ENCODE results near the gene GRAMD1A.
"Not testable (repeated sequence)": the region's sequence is repeated elsewhere in the genome, so short reads cannot be mapped to it uniquely, and the experiment has no call there.

GRAMD1A gene

DNA sequence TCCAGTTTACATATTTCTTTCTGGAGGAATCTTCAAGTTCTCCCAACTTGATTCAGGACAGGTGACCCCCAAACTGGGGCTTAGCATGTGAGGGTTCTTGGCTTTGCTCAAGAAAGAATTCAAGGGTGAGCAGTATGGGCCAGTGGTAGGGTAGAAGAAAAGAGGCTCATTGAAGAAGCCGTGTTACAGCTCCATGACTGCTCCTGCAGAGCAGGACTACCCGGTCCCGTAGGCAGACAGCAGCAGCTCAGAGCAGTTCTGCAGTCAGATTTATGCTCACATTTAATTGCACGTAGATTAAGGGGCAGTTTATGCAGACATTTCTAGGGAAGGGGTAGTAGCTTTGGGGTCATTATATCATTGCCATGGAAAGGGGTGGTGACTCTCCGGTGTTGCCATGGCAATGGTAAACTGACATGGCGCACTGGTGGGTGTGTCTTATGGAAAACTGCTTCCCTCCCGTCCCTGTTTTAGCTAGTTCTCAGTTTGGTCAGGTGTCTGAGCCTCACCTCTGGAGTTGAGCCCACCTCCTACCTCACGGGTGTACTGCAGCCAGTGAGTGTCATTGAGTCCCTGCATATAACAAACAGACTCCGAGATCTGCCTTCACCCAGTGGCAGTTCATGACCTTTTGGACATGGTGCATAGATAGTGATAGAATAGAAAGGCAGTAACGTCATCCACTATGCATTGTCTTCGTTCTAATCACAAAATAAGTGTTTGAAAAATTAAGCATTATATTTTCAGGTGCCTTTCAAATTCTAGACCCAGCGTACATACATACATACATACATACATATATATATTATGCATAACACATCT, 20.1 kb upstream of the GRAMD1A start:
- no peak for DNase-seq (ENCODE audit: low read depth)

DNA sequence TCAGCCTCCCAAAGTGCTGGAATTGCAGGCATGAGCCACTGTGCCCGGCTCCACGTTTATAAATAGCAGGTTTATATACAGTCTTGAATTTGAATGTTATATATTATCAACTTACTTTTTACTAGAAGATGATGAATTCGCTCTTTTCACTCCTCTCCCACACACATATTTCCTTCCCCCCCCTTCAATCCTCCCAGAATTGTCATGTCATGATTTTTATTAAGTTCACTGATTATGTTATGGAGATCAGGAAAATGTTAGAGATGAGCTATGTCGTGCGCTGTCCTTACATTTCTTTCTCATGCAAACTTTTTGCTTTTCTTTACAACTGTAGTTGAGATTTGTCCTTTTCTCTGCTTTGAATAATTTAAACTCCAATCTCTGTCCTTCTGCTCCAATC, 17.8 kb upstream of the GRAMD1A start:
- DNase-seq (ENCODE audit: low read depth), result no peak

DNA sequence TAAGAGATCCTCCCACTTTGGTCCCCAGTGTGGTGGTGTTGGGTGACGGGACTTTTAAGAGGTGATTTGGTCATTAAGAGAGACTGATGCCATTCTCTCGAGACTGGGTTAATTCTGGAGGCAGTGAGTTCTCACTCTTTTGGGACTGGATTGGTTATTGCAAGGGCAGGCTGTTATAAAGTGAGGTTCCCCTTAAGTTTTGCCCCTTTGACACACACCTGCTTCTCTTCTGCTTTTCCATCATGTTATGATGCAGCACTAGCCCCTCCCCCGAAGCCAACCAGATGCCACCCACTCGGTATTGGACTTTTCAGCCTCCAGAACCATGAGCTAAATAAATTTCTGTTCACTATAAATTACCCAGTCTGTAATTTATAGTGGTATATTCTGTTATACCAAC, 16.3 kb upstream of the GRAMD1A start:
- no peak for DNase-seq (ENCODE audit: low read depth)

DNA sequence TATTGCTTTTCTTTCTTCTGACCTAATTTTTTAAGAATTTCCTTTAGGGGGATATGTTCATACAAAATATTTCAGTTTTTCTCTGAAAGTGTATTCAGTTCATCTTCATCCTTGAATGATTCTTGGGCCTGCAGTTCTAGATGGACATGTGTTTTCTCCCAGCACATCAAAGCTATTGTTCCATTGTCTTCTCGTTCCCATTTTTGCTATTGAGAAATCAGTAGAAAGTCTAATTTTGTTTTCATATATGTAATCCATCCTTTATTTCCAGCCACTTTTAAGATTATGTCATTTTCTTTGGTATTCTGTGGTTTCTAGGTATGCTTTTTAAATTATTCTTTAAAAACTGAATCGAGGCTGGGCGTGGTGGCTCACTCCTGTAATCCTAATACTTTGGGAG, 15.8 kb upstream of the GRAMD1A start:
- DNase-seq (ENCODE audit: low read depth), result no peak

DNA sequence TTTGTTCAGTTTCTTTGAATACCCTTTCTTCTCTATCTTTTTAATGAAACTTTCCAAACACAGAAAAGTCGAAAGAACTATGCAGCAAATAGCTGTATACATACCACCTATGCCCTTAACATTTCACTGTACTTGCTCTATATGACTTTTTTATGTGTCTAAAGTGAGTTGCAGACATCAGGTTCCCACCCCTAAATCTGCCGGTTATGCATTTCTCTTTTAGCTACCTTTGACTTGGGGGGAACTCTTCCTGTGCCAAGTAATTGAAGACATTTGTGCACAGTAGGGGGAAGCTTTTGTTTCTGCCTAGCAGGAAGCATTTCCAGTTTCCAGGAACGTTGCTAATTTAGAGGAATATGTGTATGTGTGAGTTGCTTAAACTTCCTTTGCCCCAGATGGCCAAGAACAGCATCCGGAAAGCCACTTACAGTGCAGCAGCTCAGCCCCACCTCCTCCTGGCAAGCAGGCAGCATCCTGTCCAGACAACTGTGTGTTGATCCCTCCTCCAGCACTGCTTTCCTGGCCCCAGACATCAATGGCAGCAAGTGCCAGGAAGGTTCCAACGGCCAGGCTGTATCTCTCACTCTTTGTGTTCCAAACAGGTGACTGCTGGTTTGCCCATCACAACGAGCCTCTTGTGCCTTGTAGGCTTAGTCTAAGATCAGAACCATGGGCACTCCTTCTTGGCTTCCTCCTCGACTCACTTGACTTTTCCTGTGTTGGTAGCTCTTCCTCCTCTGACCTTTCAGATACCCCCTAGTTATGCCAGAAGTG, 14.7 kb upstream of the GRAMD1A start:
- no peak for DNase-seq (ENCODE audit: low read depth)

DNA sequence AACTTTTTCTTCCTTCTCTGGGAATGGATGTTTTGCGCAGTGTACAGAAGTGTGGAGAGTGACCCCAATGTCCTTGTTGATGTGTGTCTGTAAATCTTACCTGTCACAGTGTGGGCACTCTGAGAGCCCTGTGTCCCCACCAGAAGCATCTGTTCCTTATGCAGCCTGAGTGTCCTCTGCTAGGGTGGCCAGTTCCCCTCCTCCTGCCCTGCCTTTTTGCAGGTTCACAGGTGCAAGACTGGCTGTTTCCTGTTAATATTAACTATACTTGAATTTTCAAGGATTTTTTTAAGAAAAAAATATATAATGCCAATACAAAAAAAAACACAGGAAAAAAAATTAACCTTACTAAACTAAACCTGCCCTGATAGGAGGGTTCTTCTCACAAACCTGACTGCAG, 12.0 kb upstream of the GRAMD1A start:
- DNase-seq (ENCODE audit: low read depth), result no peak

DNA sequence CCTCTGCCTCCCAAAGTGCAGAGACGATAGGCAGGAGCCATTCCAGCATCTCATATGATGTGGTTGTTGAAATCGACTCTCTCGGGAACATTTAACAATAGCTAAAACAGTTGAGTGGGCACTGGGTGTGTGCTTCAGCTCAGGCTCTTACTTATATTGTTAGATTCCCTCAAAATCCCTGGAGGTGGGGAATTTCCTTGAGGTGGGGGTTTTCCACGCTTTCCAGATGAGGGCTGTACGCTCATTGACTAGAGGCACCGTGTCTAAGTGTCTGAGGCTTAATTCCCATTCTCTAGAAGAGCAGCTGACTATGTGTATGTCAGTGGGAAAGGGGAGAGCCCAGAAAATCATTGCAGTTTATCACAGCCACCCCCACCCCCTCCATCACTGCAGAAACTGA, 10.8 kb upstream of the GRAMD1A start:
- no peak for DNase-seq (ENCODE audit: low read depth)

DNA sequence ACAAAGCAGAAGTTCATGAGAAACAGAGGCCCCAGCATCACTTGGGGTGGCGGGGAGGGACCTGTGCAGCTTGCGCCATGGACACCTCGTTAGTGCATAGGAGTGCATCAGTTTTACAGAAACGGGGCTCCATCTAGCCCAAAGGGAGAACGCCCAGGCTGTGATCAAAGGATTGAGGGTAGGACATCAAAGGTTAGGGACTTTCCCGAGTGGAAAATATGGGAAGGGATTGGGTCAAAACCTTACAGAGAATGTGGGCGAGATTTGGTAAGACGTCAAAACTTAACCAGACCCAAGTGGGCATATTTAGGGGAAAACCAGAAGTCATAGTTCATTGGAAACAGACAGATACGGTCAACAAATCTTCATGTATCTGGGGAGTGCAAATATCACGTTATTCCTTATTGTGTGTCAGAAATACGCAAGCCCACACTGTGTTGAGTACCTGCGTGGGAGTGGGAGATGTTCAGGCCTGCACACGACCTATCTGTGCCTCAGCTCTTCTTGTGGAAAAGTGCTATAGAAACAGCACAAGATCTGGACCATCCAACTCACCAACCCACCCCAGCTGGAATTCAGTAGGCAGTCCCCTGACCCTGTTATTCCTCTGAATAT, 9.4 kb upstream of the GRAMD1A start:
- DNase-seq (ENCODE audit: low read depth), result no peak

DNA sequence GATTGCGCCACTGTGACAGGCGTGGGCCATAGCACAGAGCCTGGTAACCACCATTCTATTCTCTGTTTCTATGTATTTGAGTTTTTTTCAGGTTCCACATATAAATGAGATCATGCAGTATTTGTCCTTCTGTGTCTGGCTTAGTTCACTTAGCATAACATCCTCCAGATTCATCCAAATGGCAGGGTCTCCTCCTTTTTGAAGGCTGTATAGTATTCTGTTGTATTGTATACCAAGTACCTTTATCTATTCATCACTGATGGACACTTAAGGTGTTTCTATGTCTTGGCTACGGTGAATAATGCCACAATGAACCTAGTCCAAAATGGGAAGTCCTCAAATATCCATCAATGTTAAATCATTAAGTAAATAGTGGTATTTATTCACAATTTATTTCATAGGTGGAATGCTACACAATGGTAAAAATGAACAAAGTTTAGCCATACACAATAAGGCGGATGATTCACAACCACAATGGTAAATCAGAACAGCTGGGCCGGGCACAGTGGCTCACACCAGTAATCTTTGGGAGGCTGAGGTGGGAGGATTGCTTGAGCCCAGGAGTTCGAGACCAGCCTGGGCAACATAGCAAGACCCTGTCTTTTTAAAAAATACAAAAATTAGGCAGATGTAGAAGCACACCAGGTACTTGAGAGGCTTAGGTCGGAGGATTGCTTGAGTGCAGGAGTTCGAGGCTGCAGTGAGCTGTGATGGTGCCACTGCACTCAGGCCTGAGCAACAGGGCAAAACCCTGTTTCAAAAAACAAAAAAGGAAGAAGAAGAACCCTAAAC, 8.4 kb upstream of the GRAMD1A start:
- DNase-seq (ENCODE audit: low read depth), result no peak

DNA sequence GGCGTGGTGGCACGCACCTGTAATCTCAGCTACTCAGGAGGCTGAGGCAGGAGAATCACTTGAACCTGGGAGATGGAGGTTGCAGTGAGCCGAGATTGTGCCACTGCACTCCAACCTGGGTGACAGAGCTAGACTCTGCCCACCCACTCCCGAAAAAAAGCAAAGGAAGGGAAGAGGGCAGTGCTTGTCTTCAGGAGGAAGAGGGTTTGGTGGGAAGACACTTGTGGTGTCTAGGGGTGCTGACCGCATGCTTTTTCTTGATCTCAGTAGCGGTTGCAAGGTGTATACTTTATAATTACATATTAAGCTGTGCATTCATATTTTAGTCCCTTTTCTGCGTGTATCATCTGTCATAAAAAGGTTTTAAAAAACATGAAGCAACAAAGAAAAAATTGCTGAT, 7.5 kb upstream of the GRAMD1A start:
- not testable (repeated sequence) for DNase-seq (ENCODE audit: low read depth)

DNA sequence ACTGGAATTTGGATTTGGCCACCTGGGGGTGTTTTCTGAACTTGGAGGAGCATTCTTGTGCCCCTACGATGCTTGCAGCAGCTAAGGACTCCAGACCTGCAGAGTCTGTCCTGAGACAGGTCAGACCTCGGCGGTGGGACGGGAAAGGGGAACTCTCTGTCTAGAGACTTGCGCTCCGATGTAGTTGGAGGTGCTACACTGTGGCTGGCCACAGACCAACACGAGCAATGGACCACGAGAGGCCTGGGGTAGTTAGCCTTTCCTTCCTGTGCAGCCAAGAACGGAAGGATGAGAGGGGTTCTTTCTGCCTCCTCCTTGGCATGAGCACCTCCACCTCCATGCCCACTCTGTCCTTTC, 5.9 kb upstream of the GRAMD1A start:
- no peak for DNase-seq (ENCODE audit: low read depth)

DNA sequence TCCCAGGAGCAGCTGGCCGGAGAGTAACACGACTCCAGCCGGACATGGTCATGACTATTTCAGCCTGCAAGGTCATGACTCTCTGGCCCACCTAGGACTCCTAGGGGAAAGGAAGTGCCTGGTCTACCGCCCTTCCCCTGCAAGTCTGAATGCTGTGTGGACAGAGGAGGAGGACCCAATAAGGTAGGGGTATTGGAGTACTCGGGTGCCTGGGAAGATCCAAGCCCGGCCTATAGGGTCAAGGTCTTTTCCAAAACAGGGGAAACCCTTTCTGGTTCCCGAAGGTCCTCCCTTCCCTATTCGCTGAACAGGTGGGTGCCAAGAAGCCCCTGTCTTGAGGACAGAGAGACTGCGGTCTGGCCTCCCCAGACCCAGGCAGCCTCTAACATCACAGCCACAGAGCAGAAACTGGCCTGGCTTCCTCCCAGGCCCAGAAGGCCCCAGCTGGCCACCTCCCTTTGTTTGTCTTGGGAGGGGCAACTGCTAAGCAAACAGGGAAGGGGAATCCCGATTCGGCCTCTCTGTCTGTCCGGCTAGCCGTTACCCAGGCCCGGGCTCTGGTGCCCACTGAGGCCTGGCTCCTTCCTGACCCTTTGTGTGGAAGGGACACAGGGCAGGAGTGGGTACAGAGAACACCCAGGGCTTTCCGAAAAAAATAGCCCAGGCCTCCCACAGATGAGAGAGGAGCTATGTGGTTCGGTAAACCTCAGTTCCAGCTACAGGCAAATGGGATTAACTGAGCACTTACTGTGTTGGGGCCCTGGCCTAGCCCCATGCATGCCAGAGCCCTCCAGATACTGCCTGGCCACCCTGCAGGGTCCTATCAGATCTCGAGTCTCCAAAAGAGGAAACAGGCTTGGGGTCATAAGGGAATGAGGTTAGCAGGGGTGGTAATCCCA, 5.2 kb upstream of the GRAMD1A start:
- DNase-seq (ENCODE audit: low read depth), result no peak

DNA sequence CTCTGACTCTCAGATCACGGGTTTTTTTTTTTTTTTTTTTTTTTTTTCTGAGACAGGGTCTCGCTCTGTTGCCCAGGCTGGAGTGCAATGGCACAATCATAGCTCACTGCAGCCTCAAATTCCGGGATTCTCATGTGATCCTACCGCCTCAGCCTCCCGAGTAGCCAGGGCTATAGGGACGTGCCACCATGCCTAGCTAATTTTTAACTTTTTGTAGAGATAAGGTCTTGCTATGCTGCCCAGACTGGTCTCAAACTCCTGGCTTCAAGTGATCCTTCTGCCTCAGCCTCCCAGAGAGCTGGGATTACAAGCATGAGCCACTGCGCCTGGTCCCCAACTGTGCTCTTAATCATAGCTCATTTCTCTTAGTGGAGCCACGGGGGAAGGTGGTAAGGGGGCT, 4.6 kb upstream of the GRAMD1A start:
- DNase-seq (ENCODE audit: low read depth), result no peak

DNA sequence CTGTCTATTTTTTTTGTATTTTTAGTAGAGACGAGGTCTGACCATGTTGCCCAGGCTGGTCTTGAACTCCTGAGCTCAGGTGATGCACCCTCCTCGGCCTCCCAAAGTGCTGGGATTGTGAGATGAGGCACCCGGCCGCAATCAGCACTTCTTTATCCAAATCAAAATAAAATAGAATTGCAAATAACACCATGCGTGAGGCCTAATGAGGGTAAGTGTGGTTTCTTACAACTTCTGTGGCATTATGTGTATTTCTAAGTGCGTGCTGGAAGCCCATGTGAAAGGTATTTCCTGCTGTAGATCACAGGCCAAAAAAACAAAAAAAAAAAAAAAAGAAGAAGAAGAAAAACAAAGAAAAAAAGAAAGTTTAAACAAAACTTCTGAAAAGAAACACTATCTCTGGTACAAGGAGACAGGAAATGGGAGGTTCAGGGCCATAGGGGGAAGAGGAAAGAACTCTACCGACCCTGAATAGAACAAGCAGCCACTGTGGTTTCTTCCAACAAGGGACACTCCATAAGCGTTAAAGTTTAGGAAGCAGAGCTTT, 3.0 kb upstream of the GRAMD1A start:
- DNase-seq (ENCODE audit: low read depth), result no peak

DNA sequence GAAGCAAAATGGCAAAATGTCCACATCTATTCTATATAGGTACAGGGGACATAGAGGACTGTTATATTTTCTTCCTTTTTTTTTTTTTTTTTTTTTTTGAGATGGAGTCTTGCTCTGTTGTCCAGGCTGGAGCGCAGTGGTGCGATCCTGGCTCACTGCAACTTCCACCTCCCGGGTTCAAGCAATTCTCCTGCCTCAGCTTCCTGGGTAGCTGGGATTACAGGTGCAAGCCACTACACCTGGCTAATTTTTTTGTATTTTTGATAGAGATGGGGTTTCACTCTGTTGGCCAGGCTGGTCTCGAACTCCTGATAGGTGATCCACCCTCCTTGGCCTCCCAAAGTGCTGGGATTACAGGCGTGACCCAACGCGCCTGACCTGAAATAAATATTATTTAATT, 1.9 kb upstream of the GRAMD1A start:
- not testable (repeated sequence) for DNase-seq (ENCODE audit: low read depth)

DNA sequence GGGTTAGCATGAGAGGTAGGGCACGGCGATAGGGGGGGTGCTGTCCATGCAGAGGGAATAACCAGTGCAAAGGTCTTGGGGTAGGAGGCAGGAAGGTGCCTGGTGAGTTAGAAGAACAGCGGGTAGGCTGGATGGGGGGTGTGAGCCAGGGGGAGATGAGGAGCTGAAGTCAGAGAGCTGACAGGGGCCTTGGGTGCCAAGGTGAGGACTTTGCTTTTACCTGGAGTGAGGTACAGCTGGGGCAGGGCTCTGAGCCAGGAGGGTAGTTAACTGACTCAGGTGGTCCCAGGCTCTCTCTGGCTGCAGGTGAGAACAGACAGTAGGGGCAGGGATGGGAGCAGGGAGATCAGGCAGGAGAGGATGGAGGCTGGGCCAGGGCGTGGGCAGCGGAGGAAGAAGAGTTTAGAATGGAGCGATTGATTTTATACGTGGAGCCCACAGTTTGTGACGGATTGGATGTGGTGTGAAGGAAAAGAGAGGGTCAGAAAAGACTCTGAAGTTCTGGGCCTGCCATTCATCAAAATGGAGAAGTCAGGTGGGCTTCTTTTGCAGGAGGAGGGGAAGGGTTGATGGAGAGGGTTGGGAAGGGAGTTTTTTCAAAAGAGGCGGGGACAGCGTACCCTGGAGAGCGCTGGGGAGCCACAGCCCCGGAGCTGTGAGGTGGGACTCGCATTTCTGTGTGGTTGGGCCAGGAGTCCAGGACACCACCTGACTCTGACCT, 1.2 kb upstream of the GRAMD1A start:
- DNase-seq (ENCODE audit: low read depth), result no peak

DNA sequence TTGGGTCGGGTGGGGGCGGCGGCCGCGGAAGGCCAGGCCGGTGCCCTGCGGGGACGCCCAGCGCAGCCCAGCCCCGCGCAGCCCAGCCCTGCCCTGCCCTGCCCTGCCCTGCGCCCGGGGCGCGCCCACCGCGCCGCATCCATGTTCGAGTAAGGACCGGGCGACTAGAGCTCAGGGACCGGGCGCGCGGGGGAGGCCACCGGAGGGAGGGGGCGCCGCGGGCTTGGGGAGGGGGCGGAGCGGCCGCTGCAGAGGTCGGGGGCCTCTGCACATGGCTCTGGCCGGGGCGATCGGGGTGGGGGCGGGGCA, 169 bp downstream of the GRAMD1A start:
- DNase-seq (ENCODE audit: low read depth), result no peak

DNA sequence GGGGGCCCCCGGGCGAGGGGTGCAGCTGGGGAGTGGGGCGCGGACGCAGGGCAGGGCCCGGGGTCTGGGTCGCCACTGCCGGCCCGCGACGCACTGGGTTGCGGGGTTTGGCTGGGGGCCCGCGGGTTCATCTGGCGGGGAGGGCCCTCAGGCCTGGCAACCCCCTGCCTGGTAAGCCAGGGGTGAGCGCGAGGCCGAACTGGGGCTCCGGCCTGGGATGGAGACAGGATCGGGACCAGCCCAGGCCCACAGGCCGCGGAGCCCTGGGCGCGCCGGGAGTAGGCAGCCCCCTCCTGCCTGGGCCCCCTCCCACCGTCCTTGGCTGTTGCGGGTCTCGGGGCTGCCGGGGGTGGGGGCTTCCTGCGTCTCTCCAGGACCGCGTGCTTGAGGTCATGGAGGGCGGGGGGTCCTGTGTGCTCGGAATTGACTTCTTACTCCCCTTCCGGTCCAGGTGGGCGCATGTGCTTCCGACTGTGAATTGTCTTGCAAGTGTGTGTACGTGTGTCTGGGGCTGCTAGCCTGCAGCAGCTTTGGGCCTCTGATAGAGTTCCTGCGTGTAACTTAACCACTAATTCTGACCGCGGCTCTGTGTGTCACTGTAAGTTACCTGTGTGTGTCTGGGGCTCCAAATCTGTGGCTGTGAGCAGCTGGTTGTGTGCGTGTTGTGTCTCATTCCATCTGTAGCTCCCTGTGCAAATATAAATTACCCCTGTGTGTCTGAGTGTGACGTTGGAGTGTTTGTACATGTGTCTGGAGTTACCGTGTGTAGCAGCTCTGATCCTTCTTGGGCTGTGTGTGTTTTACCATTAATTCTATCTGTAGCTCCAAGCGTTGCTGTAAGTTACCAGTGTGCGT, 751 bp downstream of the GRAMD1A start:
- DNase-seq (ENCODE audit: low read depth), result no peak

DNA sequence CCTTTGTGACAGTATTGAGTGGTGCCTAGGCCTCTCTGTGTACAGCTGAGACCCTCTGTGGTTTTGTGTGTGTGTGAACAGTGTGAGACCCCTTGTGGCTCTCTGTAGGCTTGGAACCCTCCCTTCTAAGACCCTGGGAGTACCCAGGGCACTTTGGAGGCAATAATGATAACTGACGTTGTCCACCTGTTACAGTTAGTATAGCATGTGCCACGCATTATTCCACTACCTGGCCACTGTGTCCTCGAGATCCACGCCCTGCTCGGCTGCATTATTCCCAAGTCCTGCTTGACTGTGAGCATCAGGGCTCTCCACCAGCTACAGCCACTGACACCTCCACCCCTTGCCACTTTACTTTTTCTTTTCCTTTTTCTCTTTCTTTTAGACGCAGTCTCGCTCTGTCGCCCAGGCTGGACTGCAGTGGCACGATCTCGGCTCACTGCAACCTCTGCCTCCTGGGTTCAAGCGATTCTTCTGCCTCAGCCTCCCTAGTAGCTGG, 2.0 kb downstream of the GRAMD1A start:
- DNase-seq (ENCODE audit: low read depth), result no peak

Data from fibroblast of the conjunctiva (primary cell).